AG09309 (cell line): ENCODE data around the gene TLCD2.

Experiments
- DNase-seq: peaks from one replicate; pipeline ENCODE4 v3.0.0-alpha.2; 2010; ENCODE audit warnings: low read depth
- H3K4me3 ChIP-seq: 2 replicates; pipeline ENCODE4 v1.5.1; 2011; ENCODE audit warnings: mild to moderate bottlenecking, low read depth, low read length, moderate library complexity; ENCODE audit not compliant: control insufficient read depth
- TF ChIP-seq, protein P1 (sequence below): IDR thresholded peaks from 2 replicates; pipeline ENCODE4 v1.5.1; 2011; ENCODE audit warnings: mild to moderate bottlenecking, low read depth, low read length, inconsistent platforms; ENCODE audit not compliant: insufficient read depth, control insufficient read depth; ENCODE audit errors: missing control alignments

TLCD2 gene

DNA sequence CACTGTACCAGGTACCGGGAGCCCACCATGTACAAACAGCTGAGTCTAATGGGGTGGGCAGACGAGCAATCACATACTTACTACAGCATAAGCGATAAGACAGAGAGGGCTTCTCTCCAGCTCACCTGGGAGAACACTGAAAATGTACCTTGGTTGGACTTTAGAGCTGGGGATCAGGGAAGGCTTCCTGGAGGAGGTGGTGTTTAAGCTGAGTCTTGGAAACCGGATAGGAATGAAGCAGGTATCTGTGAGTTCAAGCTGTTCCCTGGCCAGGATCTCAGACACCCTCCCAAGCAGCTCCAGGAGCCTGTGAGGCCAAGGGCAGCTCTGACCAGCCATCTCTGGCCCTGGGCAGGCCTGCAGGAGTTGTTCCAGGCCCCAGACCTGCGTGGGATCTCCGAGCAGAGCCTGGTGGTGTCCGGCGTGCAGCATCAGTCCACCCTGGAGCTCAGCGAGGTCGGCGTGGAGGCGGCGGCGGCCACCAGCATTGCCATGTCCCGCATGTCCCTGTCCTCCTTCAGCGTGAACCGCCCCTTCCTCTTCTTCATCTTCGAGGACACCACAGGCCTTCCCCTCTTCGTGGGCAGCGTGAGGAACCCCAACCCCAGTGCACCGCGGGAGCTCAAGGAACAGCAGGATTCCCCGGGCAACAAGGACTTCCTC lies 43.7 kb upstream of the TLCD2 start:
- TF ChIP-seq, protein P1, sequence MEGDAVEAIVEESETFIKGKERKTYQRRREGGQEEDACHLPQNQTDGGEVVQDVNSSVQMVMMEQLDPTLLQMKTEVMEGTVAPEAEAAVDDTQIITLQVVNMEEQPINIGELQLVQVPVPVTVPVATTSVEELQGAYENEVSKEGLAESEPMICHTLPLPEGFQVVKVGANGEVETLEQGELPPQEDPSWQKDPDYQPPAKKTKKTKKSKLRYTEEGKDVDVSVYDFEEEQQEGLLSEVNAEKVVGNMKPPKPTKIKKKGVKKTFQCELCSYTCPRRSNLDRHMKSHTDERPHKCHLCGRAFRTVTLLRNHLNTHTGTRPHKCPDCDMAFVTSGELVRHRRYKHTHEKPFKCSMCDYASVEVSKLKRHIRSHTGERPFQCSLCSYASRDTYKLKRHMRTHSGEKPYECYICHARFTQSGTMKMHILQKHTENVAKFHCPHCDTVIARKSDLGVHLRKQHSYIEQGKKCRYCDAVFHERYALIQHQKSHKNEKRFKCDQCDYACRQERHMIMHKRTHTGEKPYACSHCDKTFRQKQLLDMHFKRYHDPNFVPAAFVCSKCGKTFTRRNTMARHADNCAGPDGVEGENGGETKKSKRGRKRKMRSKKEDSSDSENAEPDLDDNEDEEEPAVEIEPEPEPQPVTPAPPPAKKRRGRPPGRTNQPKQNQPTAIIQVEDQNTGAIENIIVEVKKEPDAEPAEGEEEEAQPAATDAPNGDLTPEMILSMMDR: no peak
- no peak overlapping the region for H3K4me3 ChIP-seq
- DNase-seq: no peak

DNA sequence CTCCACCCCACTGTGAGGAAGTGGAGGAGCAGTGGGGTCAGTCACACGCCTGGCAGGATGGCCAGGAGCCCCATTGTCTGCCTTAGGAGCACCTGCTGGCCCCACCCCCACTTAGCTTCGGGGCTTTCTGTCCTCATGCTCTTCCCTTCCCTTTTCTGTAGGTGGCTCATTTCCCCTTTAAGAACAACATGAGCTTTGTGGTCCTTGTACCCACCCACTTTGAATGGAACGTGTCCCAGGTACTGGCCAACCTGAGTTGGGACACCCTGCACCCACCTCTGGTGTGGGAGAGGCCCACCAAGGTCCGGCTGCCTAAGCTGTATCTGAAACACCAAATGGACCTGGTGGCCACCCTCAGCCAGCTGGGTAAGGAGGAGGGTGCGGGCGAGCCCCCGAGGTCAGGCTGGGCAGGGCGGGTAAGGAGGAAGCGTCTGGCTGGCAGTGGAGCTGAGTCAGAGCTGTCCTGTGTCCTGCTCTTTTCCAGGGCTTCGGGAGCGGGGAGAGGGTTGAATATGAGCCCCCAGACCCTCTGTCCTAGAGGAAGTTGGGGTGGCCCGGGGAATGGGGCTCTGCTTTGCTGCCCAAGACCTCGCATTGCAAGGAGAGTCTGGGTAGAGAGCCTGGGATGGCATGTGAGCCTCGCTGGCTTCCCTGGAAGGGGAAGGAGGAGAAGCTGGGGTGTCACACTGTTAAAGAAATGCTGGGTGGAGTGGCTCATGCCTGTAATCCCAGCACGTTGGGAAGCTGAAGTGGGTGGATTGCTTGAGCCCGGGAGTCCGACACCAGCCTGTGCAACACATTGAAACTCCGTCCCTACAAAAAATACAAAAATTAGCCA lies 42.5 kb upstream of the TLCD2 start:
- H3K4me3 ChIP-seq: no peak overlapping the region
- TF ChIP-seq, protein P1: no peak
- no peak for DNase-seq

DNA sequence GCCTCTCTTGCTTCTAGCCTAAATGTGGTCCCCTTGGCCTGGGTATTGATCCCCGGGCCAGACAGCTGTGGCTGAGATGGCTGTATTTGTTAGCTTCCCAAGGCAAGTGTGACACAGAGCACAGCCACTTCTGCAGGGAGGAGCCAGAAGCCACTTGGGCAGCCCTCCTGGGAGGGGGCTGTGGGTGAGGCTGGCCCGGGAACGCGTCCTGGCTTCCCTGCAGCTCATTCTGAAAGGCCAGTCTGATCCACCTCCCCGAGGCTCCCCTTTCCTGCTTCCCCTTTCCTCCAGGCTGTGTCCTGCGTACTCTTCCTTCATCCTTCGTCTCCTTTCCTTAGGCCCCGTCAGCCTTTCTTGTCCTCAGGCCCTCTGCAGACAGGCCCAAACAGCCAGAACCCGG lies 40.5 kb upstream of the TLCD2 start:
- H3K4me3 ChIP-seq: no peak overlapping the region
- TF ChIP-seq, protein P1: no peak
- no peak for DNase-seq

DNA sequence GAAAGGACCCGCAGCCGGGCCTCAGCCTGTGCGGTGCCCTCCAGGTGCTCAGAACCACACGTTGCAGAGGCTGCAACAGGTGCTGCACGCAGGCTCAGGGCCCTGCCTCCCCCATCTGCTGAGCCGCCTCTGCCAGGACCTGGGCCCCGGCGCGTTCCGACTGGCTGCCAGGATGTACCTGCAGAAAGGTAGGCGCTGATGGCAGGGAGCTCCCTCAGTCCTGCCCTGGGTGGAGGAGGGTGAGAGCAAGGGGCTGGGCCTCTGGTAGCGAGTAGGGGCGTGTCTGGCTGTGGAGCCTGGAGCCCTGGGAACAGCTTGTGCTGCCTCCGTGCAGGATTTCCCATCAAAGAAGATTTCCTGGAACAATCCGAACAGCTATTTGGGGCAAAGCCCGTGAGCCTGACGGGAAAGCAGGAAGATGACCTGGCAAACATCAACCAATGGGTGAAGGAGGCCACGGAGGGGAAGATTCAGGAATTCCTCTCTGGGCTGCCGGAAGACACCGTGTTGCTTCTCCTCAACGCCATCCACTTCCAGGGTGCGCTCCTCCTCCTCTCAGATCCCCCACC lies 36.9 kb upstream of the TLCD2 start:
- H3K4me3 ChIP-seq: no peak overlapping the region
- TF ChIP-seq, protein P1: no peak
- DNase-seq: no peak

DNA sequence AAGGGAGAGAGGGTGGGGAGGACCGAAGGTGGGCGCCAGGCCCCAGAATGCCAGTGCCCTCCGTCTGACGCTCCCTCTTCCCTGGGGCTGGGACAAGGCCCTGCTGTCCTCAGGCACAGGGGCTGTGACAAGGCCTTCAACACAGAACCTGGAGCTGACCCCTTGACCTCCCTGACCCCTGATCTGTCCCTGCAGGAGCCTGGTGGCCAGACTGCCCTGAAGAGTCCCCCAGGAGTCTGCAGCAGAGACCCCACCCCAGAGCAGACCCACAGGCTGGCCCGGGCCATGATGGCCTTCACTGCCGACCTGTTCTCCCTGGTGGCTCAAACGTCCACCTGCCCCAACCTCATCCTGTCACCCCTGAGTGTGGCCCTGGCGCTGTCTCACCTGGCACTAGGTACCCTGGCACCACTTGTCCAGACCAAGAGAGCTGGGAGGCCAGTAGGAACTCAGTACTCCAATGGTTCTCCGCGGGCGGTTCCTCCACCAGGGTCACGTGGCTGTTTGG lies 35.4 kb upstream of the TLCD2 start:
- TF ChIP-seq, protein P1: no peak
- DNase-seq: no peak
- no peak overlapping the region for H3K4me3 ChIP-seq

DNA sequence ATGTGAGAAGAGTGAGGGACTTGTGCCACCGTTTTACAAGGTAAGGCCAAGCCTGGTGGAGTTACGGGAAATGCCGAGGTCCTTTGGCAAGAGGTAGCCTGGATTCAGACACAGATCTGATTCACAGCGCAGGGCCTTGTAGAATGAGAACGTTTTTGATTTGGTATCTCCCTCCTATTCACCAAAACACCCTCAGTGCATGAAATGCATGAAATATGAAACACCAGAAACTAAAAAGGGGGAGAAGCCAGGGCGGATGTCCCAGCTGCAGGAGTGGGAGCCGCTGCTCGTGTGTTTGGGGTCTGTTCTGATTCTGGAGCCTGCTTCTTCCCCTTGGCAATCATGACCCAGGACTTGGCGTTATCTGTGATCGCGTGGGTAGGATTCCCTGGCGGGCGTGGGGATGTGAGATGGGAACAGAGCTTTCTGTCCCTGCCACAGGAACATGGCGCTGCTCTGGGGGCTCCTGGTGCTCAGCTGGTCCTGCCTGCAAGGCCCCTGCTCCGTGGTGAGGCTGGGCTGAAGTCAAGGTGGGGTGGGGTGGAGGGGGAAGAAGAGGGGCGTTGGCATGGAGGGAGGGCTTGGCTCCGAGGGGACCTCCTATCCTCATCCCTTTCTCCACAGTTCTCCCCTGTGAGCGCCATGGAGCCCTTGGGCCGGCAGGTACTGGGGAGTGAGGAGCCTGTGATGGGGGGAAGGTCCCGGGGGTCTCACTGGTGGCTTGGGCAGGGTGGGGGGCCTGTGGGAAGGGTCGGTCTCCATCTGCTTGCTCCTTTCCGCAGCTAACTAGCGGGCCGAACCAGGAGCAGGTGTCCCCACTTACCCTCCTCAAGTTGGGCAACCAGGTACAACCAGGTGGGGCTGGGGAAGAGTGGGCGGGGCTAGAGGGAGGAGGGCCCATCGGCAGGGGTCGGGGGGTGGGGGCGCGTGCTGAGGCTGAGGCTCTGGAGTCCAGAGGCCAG lies 34.7 kb upstream of the TLCD2 start:
- TF ChIP-seq, protein P1: no peak
- no peak overlapping the region for H3K4me3 ChIP-seq
- no peak for DNase-seq
